ENCODE measurements around the gene SH2D2A. TPM values are rescaled to one million over a fixed set of nuclear protein-coding genes. Genes with fewer than 3 reads are reported as not detected.

The SH2D2A gene
- total RNA-seq, 2 experiments from 2014 or later, result 2.1 to 5.8 TPM

DNA sequence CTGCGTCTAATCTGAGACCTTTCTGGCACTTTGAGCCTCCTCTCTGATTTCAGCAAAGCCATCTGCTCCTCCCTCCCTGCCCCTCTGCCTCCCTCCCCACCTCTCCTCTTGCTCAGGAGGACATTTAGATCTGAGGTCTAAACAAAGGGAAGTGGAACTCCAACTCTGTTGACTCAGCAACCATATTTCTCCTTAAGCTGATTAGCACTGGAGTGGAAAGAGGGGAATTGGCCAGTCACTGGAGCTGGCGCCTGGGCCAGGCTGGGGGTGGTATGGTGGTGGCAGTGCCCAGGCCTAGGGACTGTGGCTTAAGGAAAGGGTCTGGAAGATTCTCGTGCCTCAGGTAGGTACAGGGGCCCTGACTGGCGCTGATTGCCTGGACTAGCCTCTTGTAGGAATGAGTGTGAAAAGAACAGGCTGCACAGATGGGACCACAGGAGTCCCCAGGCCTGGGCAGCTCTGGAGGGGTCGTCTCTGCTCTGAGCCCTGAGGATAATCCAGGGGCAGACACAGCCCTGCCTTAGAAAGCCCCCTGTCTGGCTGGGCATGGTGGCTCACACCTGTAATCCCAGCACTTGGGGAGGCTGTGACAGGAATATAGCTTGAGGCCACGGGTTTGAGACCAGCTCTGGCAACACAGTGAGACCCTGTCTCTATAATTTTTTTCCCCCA, 11.9 kb downstream of the SH2D2A start:
- H3K79me2 ChIP-seq (ENCODE audit: insufficient read depth, low read depth, low read length), result no peaks in the 10 kb centered on the region
- CTCF ChIA-PET (ENCODE audit: unreplicated experiment), result no interaction called here
- TF ChIP-seq, protein P1, sequence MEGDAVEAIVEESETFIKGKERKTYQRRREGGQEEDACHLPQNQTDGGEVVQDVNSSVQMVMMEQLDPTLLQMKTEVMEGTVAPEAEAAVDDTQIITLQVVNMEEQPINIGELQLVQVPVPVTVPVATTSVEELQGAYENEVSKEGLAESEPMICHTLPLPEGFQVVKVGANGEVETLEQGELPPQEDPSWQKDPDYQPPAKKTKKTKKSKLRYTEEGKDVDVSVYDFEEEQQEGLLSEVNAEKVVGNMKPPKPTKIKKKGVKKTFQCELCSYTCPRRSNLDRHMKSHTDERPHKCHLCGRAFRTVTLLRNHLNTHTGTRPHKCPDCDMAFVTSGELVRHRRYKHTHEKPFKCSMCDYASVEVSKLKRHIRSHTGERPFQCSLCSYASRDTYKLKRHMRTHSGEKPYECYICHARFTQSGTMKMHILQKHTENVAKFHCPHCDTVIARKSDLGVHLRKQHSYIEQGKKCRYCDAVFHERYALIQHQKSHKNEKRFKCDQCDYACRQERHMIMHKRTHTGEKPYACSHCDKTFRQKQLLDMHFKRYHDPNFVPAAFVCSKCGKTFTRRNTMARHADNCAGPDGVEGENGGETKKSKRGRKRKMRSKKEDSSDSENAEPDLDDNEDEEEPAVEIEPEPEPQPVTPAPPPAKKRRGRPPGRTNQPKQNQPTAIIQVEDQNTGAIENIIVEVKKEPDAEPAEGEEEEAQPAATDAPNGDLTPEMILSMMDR (conservative IDR thresholded peaks at IDR 0.05; ENCODE audit: low read length), result no peak
- TF ChIP-seq EZH2phosphoT487 (IDR thresholded peaks at IDR 0.05; ENCODE audit: borderline replicate concordance, low read depth, low read length), result no peak
- no peak for DNase-seq (ENCODE audit: low spot score)
- no peak overlapping the region for H2AFZ ChIP-seq (ENCODE audit: low read length)
- H4K20me1 ChIP-seq (ENCODE audit: insufficient read depth, low read length), result no peaks in the 10 kb centered on the region
- POLR2A ChIA-PET, result no interaction called here
- no peaks in the 10 kb centered on the region for H3K9me3 ChIP-seq (ENCODE audit: low read length)
- H3K4me3 ChIP-seq (ENCODE audit: low read depth, low read length, poor library complexity, severe bottlenecking), result no peak overlapping the region
- no peaks in the 10 kb centered on the region for H3K9me2 ChIP-seq (ENCODE audit: insufficient read depth, low read length)
- peaks cover 25% of the 10 kb centered on the region for H3K36me3 ChIP-seq (ENCODE audit: insufficient read depth, low read length)
- intact Hi-C loops (cut with micrococcal nuclease; ENCODE audit: unreplicated experiment), result no loop called here
- BruUV-seq (replicated peaks), result no TSS peak
- H3K4me1 ChIP-seq (ENCODE audit: insufficient read depth, low read length, poor library complexity, severe bottlenecking), result peaks cover 6% of the 10 kb centered on the region
- H3K27ac ChIP-seq (ENCODE audit: low read depth, low read length, poor library complexity, severe bottlenecking), result no peak overlapping the region
- no peak overlapping the region for H3K4me2 ChIP-seq (ENCODE audit: low read length)

DNA sequence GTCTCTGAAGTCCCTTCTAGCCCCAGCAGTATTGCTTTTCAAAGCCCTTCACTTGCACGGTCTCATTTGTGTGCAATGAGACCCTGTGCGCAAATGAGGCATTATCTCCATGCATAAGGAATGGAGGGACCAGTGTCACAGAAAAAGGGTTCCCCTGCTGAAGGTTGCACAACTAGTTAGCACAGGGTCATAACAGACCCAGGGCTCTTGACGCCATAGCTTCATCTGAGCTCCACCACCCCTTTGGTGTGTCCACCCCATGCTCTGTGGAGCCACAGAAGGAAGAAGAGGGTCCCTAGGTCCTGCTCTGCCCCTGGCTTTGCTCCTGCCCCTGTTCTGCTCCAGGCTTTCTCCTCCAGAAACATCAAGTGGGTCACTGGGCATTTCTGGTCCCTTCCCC, 12.6 kb downstream of the SH2D2A start:
- Histone ChIP-seq H4K20me1 (ENCODE audit: insufficient read depth, low read length) (no peaks in the 10 kb centered on the region), H2AFZ (ENCODE audit: low read length) (no peak overlapping the region), H3K4me2 (ENCODE audit: low read length) (no peak overlapping the region), H3K9me3 (ENCODE audit: low read length) (no peaks in the 10 kb centered on the region), H3K27ac (ENCODE audit: low read depth, low read length, poor library complexity, severe bottlenecking) (no peak overlapping the region), H3K4me3 (ENCODE audit: low read depth, low read length, poor library complexity, severe bottlenecking) (no peak overlapping the region), H3K79me2 (ENCODE audit: insufficient read depth, low read depth, low read length) (no peaks in the 10 kb centered on the region), H3K36me3 (ENCODE audit: insufficient read depth, low read length) (peaks cover 32% of the 10 kb centered on the region), H3K4me1 (ENCODE audit: insufficient read depth, low read length, poor library complexity, severe bottlenecking) (peaks cover 6% of the 10 kb centered on the region), H3K9me2 (ENCODE audit: insufficient read depth, low read length) (no peaks in the 10 kb centered on the region)
- intact Hi-C loops (cut with micrococcal nuclease; ENCODE audit: unreplicated experiment), result no loop called here
- no peak for DNase-seq (ENCODE audit: low spot score)
- no TSS peak for BruUV-seq (replicated peaks)
- TF ChIP-seq, protein P1 (conservative IDR thresholded peaks at IDR 0.05; ENCODE audit: low read length), result no peak
- TF ChIP-seq EZH2phosphoT487 (IDR thresholded peaks at IDR 0.05; ENCODE audit: borderline replicate concordance, low read depth, low read length), result no peak
- ChIA-PET CTCF (ENCODE audit: unreplicated experiment) (no interaction called here), POLR2A (no interaction called here)

DNA sequence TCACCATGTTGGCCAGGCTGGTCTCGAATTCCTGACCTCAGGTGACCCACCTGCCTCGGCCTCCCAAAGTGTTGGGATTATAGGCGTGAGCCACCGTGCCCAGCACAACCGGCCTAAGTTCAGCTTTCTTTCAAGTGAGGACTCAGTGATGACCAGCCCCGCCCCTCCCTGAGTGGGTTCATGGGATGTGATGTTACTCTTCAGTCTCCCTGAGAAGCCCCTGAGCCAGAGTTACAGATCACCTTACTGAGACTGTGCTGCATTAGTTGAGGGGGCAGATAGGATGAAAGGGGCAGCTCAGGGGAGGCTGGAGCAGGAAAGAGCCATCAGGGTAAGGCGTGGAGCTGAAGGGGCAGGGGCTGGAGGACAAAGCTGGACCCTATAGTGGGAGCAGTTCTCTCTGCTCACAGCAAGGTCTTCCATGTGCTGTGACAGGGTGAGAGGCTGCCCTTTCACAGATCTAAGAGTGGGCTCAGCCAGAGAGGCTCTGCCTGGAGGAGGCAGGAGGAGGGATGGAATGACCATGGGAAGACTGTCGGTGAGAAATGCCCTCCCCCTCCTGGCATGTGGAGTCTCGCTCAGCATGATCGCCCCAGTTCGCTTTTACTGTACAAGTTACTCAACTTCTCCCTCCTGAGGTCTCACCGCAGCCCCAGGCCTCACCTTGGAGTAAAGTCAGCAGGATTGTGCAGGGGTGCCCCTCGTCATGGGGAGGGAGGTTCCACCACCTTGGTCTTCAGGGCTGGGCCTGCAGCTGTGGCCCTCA, 13.4 kb downstream of the SH2D2A start:
- no peak overlapping the region for H3K4me3 ChIP-seq (ENCODE audit: low read depth, low read length, poor library complexity, severe bottlenecking)
- BruUV-seq (replicated peaks), result no TSS peak
- ChIA-PET POLR2A (no interaction called here), CTCF (ENCODE audit: unreplicated experiment) (no interaction called here)
- H3K36me3 ChIP-seq (ENCODE audit: insufficient read depth, low read length), result peaks cover 40% of the 10 kb centered on the region
- no peak overlapping the region for H3K4me2 ChIP-seq (ENCODE audit: low read length)
- DNase-seq (ENCODE audit: low spot score), result no peak
- no peak overlapping the region for H2AFZ ChIP-seq (ENCODE audit: low read length)
- no peaks in the 10 kb centered on the region for H4K20me1 ChIP-seq (ENCODE audit: insufficient read depth, low read length)
- no peaks in the 10 kb centered on the region for H3K9me2 ChIP-seq (ENCODE audit: insufficient read depth, low read length)
- no peaks in the 10 kb centered on the region for H3K79me2 ChIP-seq (ENCODE audit: insufficient read depth, low read depth, low read length)
- TF ChIP-seq EZH2phosphoT487 (IDR thresholded peaks at IDR 0.05; ENCODE audit: borderline replicate concordance, low read depth, low read length), result no peak
- TF ChIP-seq, protein P1 (conservative IDR thresholded peaks at IDR 0.05; ENCODE audit: low read length), result no peak
- no peak overlapping the region for H3K27ac ChIP-seq (ENCODE audit: low read depth, low read length, poor library complexity, severe bottlenecking)
- intact Hi-C loops (cut with micrococcal nuclease; ENCODE audit: unreplicated experiment), result no loop called here
- no peaks in the 10 kb centered on the region for H3K9me3 ChIP-seq (ENCODE audit: low read length)
- H3K4me1 ChIP-seq (ENCODE audit: insufficient read depth, low read length, poor library complexity, severe bottlenecking), result peaks cover 6% of the 10 kb centered on the region
